ENCODE results near the gene NT5C.
A peak's percentile ranks its signal among the peaks of the same experiment; 100 is the strongest.

The NT5C gene

DNA sequence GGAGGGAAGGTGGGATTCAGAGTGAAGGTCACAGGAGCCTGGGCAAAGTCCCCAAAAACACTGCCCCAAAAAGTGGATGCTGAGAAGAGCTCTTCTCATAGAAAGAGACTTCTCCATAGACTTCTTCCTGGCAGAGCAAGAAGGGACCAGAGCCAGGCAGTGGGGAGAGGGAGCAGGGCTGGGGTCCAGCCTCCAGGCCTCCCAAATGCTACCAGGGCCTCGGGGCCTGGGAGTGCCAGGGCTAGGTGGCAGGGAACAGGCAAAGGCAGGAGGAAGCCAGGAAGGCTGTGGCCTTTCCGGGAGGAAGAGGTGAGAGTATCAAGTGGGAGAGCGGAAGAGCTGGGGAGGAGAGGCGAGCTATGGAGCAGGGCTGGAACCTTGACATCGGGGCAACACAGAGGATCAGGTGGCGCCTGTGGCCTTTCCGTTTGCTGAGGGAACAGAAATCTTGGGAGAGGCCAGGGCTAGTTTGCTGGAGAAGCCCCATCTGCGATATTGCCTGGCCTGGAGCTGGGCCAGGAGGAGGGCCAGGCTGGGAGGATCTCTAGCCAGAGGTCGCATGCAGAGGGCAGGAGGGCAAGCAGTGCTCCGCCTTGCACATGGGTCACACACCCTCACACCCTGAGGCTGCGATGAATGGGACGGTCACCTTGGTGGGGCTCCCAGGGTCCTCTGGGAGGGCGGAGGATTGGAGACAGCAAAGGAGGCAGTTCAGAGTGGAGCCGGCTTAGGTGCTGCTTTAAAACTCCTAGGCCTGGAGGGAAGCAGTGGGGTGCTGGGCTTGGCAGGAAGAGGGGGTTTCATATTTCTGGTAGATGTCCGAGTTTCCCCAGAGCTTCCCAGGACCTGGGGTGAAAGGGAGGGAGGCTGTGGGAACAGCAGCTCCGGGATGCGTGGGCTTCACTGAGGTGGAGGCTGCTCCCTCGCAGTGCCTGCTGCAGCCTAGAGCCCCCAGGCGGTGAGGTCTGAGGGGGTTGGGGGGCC, 40.4 kb downstream of the NT5C start:
- no peak for DNase-seq

DNA sequence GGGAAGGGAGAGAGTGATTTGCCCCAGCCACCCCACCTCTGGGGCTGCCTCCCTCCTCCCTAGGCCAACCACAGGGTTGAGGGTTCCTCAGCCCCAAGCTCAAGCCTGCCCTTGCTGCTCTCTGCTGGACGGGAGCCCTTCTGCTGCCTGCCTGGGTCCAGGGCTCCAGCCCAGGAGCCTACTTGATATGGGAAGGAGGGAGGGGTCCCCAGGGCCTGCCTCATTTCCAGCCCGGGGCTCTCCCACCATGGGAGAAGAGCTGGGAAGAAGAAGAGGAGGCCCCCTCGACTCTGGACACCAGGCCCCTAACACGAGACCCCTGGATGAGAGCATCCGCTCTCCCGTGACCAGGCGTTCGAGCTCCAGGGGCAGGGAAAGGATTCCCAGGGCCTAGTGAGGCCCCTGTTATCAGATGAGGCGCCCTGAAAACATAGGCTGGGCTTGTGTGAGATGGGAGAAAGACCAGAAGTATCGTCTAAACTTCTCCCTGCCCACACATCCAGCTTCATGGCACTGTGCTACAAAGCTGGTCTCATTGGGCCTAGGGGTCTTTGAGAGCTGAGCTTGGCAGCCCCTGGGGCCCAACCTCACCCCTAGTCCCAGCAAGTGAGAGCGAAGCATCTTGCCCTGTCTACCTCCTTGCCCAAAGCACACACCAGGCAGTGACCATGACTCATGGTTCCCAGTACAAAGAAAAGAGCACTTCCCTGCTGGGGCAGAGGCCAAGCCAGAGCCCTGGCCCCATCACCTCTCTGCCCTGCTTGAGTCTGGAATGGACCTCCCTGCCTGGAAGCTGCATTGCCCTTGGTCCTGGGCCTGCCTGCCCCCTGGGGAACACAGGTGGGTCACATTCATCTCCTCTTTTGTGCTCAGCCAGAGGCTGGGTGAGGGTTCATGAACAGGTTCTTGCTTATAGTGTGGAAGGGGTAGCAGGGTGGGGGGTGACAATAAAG, 42.8 kb downstream of the NT5C start:
- no peak for DNase-seq

DNA sequence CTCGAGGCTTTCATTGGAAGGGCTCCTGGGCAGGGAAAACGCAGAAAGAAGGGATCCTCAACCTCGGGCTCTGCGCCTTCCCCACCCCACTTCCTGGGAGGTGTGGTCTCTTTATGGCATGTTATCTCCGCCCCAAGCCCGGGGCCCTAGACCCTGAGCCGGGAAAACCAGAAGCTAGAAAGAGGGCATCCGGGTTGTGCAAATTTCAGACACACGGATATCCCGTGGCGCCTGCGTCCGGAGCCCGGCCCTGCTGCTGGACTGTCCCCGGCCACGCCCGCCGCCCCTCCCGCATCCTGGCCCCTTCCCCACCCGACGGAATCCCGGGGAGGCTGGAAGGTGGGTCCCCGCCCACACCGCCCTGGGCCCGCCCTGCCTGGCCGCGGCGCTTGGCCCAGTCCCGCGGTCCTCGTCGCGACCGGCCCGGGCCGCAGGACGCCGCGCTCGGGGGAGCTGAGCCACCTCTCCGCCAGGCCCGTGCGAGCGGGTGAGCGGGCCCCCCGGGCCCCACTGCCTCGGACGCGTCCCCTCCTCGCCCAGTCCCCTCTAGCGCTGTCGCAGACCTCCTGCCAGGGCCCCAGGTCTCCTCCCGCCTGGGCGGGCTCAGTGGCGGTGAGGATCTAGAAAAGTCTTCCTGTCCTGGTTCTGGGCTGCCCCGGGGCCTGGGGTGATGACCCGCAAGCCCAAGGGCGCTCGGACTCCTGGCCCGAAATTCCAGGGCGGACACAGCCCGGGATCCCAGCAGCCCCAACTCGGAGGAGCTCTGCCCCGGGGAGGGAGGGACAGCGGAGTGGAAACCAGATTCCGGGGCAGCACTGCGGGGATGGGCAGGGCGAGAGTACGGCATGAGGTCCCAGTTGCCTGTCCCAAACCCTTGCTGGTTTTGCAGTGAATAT, 43.7 kb downstream of the NT5C start, which contains the start of gene SLC16A5:
Gene SLC16A5 (plus strand): TSS at position 397 of the 896 bp plus-strand sequence. CDS start 5,683 bp downstream, outside the sequence.
- peak; percentile 80 for DNase-seq

DNA sequence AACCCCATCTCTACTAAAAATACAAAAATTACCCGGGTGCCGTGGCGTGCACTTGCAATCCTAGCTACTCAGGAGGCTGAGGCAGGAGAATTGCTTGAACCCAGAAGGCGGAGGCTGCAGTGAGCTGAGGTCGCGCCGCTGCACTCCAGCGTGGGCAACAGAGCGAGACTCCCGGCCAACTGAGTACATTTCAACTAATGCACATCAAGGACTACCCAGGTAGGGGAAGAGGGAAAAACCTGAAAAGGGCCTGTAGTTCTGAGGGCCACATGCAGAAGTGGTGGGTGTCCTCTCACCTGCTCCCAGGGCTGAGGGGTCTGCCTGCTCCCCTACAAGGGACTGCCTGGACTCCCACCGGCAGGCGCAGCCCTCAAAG, 44.4 kb downstream of the NT5C start:
- no peak for DNase-seq

DNA sequence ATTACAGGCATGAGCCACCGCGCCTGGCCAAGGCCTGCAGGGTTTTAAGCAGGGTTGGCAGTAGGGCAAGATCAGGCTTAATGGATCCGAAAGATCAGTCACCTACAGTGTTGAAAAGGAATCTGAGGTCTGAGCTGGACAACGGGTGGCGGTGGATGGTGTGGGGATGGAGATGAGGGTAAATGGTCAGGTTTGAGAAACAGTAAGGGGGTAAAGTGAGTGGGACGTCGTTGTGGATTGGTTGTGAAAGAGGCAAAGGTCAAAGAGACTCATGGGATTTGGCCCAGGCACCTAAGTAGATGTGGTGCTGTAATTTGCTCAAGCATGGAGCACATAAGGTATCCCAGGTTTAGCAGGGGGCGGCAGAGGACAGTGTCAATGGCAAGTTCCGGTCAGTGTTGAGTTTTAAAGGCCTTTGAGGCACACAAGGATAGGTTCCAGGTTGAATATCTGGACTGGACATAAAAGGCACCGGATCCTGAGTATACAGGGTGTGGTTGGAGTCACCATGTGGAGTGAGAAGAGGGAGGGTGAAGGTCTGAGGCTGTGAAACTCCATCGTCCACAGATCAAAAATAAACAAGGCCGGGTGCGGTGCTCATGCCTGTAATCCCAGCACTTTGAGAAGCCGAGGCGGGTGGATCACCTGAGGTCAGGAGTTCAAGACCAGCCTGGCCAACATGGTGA, 44.9 kb downstream of the NT5C start:
- no peak for DNase-seq

DNA sequence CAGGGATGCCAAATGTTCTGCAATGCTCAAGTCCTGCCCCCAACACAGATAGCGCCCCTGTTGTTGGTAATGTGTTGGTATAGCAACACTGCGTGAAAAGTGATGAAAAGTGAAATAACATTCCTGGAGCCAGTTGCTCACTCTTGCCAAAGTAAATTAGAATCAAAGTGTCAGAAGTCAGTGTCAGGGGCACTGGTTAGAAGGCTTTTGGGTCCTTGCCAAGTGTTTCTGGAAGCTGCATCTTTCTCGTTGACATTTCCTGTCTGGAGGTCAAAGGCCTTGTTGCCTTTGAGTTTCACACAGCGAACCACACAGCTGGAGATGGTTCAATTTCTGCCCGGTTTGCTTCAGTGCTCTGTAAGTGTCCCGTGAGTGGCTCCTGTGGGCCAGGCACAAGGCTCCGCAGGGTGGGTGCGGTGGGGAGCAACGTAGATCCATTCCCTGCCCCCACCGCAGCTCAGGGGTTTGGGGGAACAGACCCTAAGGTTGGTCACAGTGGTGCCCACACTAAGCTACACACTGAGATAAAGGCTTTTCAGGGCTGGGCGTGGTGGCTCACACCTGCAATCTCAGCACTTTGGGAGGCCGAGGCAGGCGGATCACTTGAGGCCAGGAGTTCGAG, 47.4 kb downstream of the NT5C start:
- peak; percentile 20 for DNase-seq

DNA sequence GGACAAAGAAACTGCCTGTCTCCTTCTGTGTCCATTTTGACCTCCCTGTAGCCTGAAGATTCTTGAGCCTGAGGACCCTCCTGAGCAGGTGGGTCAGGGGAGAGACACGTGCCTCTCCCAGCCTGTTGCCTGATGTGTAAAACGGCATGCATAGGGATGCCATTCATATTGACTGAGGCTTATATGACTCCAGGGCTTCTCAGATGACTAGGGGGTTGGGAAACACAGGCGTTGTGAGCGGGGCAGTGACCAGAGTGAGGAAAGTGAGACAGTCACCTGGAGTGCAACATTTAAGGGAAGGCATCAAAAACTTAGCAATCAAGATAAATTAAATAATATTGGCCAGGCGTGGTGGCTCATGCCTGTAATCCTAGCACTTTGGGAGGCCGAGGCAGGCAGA, 48.9 kb downstream of the NT5C start:
- DNase-seq = no peak

DNA sequence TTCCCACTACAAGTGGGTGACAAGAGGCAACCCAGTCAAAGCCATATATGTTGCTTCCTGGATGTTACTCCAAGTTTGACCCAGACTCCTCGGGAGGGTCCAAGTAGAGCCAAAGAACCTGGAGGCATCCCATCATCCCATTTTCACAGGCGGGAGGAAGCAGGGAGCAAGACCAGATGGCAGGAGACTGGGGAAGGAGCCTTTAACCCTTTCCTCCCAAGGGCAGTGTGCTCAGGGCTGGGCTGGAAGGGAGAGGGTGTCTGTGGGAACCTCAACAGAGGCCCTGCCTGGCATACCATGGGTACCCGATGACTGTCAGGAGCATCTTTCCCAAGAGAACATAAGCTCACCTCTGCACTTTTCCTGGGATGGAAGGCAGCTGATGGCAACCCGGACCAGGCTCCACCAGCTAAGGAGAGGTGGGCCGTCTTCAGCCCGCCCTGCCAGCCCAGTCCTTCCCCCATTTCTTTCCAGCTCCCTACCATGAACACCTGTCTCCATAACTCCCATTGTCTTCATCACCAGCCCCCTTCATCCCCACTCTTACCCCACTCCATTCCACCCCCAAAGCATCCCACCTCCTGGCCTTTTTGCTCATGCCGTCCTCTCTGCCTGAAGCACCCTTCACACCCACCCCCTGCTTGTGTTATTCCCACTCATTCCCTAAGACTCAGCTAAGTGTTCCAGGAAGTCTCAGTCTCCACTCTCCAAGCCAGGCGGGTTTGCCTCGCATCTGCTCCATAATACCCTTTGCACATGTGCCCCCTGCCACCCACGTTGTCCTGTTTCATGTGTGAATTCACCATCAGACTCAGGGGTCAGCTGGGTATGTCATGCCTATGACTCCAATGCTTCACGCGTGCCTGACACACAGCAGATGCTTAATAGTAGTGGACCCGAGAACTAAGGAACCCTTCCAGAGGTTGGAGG, 49.7 kb downstream of the NT5C start:
- DNase-seq = no peak
